GM12801 (cell line): Measurements from ENCODE around the gene DUSP28.

ENCODE experiments used
- CTCF ChIP-seq: IDR thresholded peaks from one replicate; pipeline ENCODE4 v1.5.1; 2011; ENCODE audit warnings: control low read depth; ENCODE audit not compliant: insufficient read length; ENCODE audit errors: extremely low read depth

The DUSP28 gene

GRCh38 chr2:240514631-240515030, 45.5 kb upstream of the DUSP28 start:
- no peak for TF ChIP-seq CTCF

GRCh38 chr2:240517342-240517741, 42.8 kb upstream of the DUSP28 start:
- TF ChIP-seq CTCF, result no peak

GRCh38 chr2:240518981-240519380, 41.2 kb upstream of the DUSP28 start:
- no peak for TF ChIP-seq CTCF

- no peak for TF ChIP-seq CTCF
These were observed 40.6 kb upstream of the DUSP28 start for GRCh38 chr2:240519396-240520129.

GRCh38 chr2:240520130-240520973, 39.8 kb upstream of the DUSP28 start:
- TF ChIP-seq CTCF, result no peak

- TF ChIP-seq CTCF, result no peak
These were observed 39.2 kb upstream of the DUSP28 start for GRCh38 chr2:240520974-240521350.

- no peak for TF ChIP-seq CTCF
These were observed 37.8 kb upstream of the DUSP28 start for GRCh38 chr2:240522406-240522805.
